Natural killer cell (primary cell): ENCODE measurements around the gene CGN. TPM values are rescaled to one million over a fixed set of nuclear protein-coding genes. Genes with fewer than 3 reads are reported as not detected.

ENCODE experiments used
- ATAC-seq, 3 donors: fragments of 150-1000 bp in 2 of 3; fragments of 200-7000 bp in 1 of 3; cut with Tn5 transposase; 1 replicate in 1 of 3; 2 replicates in 2 of 3; pipeline ENCODE4 v1.10.0; 2021; ENCODE audit warnings: mild to moderate bottlenecking in 2 of 3, moderate library complexity in 2 of 3
- DNase-seq, 2 donors: peaks; one replicate each; pipeline versions ENCODE4 v3.0.0 to v3.0.0-alpha.2; 2013 to 2021; ENCODE audit warnings: mixed read lengths in 1 of 2
- H3K27ac ChIP-seq: one replicate; pipeline ENCODE4 v1.5.1; 2013; ENCODE audit warnings: mild to moderate bottlenecking, low read length
- H3K27me3 ChIP-seq: one replicate; pipeline ENCODE4 v1.6.1; 2013; ENCODE audit warnings: low read length; ENCODE audit not compliant: control insufficient read depth, insufficient read depth
- H3K36me3 ChIP-seq: one replicate; pipeline ENCODE4 v1.6.1; 2013; ENCODE audit warnings: low read length; ENCODE audit not compliant: control insufficient read depth, insufficient read depth
- H3K4me1 ChIP-seq: one replicate; pipeline ENCODE4 v1.6.1; 2013; ENCODE audit warnings: low read length; ENCODE audit not compliant: control insufficient read depth, insufficient read depth
- H3K4me3 ChIP-seq: one replicate; pipeline ENCODE4 v1.5.1; 2013; ENCODE audit warnings: low read length
- H3K9me3 ChIP-seq: one replicate; pipeline ENCODE4 v1.6.1; 2013; ENCODE audit warnings: low read length; ENCODE audit not compliant: control insufficient read depth, insufficient read depth
- H3K27ac Mint-ChIP-seq, 2 donors: one replicate each; pipeline ENCODE4 v1.8.0; 2022; ENCODE audit warnings: mild to moderate bottlenecking in 2 of 2, mixed read lengths in 2 of 2, moderate library complexity in 1 of 2
- H3K27me3 Mint-ChIP-seq, 2 donors: one replicate each; pipeline ENCODE4 v1.8.0; 2022; ENCODE audit warnings: low read depth in 2 of 2, mixed read lengths in 2 of 2
- H3K36me3 Mint-ChIP-seq: one replicate; pipeline ENCODE4 v1.8.0; 2022; ENCODE audit warnings: mixed read lengths
- H3K4me1 Mint-ChIP-seq, 2 donors: one replicate each; pipeline ENCODE4 v1.8.0; 2022; ENCODE audit warnings: mixed read lengths in 2 of 2
- H3K4me3 Mint-ChIP-seq: one replicate; pipeline ENCODE4 v1.8.0; 2022; ENCODE audit warnings: mild to moderate bottlenecking, moderate library complexity, mixed read lengths
- H3K9me3 Mint-ChIP-seq, 2 donors: one replicate each; pipeline ENCODE4 v1.8.0; 2022; ENCODE audit warnings: mixed read lengths in 2 of 2
- CTCF ChIP-seq: fragments of 200-600 bp; IDR thresholded peaks from one replicate; pipeline ENCODE4 v1.8.0; 2022; ENCODE audit warnings: antibody characterized with exemption
- WGBS: methylation state at CpG from one replicate; pipeline ENCODE4 v1.1.7; 2013; ENCODE audit warnings: missing lambda C conversion rate; ENCODE audit not compliant: insufficient coverage; 5-methylcytosine and 5-hydroxymethylcytosine counted together
- intact Hi-C: fragments of 100-400 bp; cut with micrococcal nuclease; formaldehyde crosslinking; loops from one replicate; pipeline ENCODE4 v1.14.2; 2022
- total RNA-seq, 4 donors: library from RNA; stranded (reverse); fragments of 120-200 nt in 1 of 4; gene quantifications; one replicate each; pipeline versions ENCODE4 v1.2.3 to v1.2.4, GENCODE V29; 2013 to 2022

The CGN gene
- total RNA-seq, 3 donors from 2014 or later (not counting 1 experiment from before 2014, with no cell fraction given) = 0.07 to 0.80 TPM; not detected in 1

DNA sequence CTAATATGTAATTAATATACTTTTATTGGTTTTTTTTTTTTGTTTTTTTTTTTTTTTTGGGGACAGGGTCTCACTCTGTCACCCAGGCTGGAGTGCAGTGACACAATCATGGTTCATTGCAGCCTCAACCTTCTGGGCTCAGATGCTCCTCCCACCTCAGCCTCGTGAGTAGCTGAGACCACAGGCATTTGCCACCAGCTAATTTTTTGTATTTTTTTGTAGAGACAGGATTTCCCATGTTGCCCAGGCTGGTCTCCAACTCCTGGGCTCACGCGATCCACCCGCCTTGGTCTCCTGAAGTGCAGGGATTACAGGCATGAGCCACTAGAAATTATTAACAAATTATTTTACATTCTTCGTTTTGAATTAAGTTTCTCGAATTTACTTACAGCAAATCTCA, 35.1 kb upstream of the CGN start:
- 74% methylated on average over 5 of the region's 6 CpGs for WGBS
- Mint-ChIP-seq H3K27ac (no peak overlapping the region), H3K9me3 (no peaks in the 10 kb centered on the region), H3K4me3 (no peak overlapping the region), H3K36me3 (no peaks in the 10 kb centered on the region), H3K27me3 (peaks cover 8 to 10% of the 10 kb centered on the region in 2 donors), H3K4me1 (peaks cover 5 to 12% of the 10 kb centered on the region in 2 donors)
- no peaks in the 10 kb centered on the region for H3K36me3 ChIP-seq
- H3K4me1 ChIP-seq = peaks cover 4% of the 10 kb centered on the region
- ATAC-seq (no peak), DNase-seq (no peak)
- TF ChIP-seq CTCF = no peak
- no peak overlapping the region for H3K4me3 ChIP-seq
- H3K9me3 ChIP-seq = no peaks in the 10 kb centered on the region
- no peak overlapping the region for H3K27ac ChIP-seq
- H3K27me3 ChIP-seq = no peaks in the 10 kb centered on the region
- intact Hi-C loops = no loop called here

DNA sequence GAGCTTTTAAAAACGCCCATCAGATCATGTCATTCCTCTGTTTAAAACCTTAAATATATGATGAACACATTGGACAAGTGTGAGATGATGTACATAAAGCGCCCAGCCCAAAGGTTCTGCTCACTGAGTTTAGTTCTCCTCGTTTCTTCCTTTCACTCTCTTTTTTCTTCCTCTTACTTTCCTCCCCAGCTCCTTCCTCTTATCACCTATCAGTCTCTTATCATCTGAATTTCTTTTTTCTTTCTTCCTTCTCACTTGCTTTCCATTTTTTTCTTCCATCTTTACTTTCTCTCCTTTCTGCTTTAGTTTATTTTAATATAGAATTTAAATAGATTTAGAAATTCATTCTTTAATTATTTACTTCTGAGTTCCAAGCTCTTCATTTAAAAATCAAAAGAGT, 34.1 kb upstream of the CGN start:
- no peaks in the 10 kb centered on the region for H3K9me3 ChIP-seq
- Mint-ChIP-seq H3K9me3 (no peaks in the 10 kb centered on the region), H3K36me3 (no peaks in the 10 kb centered on the region), H3K4me3 (no peak overlapping the region), H3K27me3 (peaks cover 8 to 10% of the 10 kb centered on the region in 2 donors), H3K4me1 (peaks cover 5 to 12% of the 10 kb centered on the region in 2 donors), H3K27ac (no peak overlapping the region)
- H3K27ac ChIP-seq = no peak overlapping the region
- no peaks in the 10 kb centered on the region for H3K36me3 ChIP-seq
- TF ChIP-seq CTCF = no peak
- H3K4me1 ChIP-seq = peaks cover 4% of the 10 kb centered on the region
- 83% methylated on average over 3 of the region's 3 CpGs for WGBS
- H3K4me3 ChIP-seq = no peak overlapping the region
- DNase-seq = no peak
- no peak for ATAC-seq
- H3K27me3 ChIP-seq = no peaks in the 10 kb centered on the region
- intact Hi-C loops = no loop called here

DNA sequence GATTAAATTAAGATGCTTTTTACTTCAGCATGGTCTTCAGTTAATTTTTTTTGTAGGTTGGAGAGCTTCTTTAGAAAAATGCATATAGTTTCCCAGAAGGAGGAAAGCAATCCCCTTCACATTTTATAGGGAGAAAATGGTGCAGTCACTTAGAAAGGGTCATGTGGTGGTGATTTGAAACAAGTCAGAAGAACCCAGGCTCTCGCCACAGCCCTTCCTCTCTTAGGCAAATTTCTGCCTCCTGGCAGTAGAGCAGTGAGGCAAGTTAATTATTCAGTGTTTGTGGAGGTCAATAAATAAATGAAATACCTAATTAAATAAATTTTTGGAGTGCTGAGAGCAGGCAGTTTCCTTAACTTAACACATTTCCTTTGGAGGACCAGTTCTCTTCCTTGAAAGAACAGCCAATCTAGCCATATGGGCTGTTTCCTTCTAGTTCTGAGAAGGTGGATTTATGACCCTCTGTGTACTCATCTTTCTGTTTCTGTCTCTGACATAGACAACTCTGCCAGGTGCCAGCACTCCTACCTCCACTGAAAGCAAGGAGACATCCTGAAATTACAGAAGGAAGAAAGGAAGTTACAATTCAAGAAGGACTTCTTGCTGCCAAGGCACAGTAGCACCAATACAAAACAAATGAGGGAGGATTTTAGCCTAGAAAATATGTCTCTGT, 32.9 kb upstream of the CGN start:
- no peaks in the 10 kb centered on the region for H3K36me3 ChIP-seq
- H3K4me1 Mint-ChIP-seq = peaks cover 0 to 3% of the 10 kb centered on the region in 2 donors
- H3K9me3 ChIP-seq = no peaks in the 10 kb centered on the region
- no peak overlapping the region for H3K4me3 ChIP-seq
- peaks cover 8% of the 10 kb centered on the region in 2 donors for H3K27me3 Mint-ChIP-seq
- no peak overlapping the region for H3K4me3 Mint-ChIP-seq
- no peaks in the 10 kb centered on the region for H3K9me3 Mint-ChIP-seq
- 100% methylated on average over 1 of the region's 1 CpG for WGBS
- no peak overlapping the region for H3K27ac Mint-ChIP-seq
- no peak for ATAC-seq
- H3K36me3 Mint-ChIP-seq = no peaks in the 10 kb centered on the region
- H3K27me3 ChIP-seq = no peaks in the 10 kb centered on the region
- TF ChIP-seq CTCF = no peak
- H3K27ac ChIP-seq = no peak overlapping the region
- intact Hi-C loops = no loop called here
- H3K4me1 ChIP-seq = peaks cover 4% of the 10 kb centered on the region
- no peak for DNase-seq

GRCh38 chr1:151478923-151479322, 32.3 kb upstream of the CGN start:
- intact Hi-C loops = no loop called here
- H3K36me3 Mint-ChIP-seq = no peaks in the 10 kb centered on the region
- 94% methylated on average over 2 of the region's 2 CpGs for WGBS
- Histone ChIP-seq H3K4me1 (no peaks in the 10 kb centered on the region), H3K9me3 (no peaks in the 10 kb centered on the region), H3K27me3 (no peaks in the 10 kb centered on the region), H3K27ac (no peak overlapping the region), H3K36me3 (no peaks in the 10 kb centered on the region), H3K4me3 (no peak overlapping the region)
- no peak for DNase-seq
- no peak overlapping the region for H3K4me3 Mint-ChIP-seq
- TF ChIP-seq CTCF = no peak
- H3K4me1 Mint-ChIP-seq = no peaks in the 10 kb centered on the region
- H3K27me3 Mint-ChIP-seq = peaks cover 8% of the 10 kb centered on the region in 2 donors
- H3K27ac Mint-ChIP-seq = no peak overlapping the region
- ATAC-seq = no peak
- H3K9me3 Mint-ChIP-seq = no peaks in the 10 kb centered on the region
